Type B pancreatic cell (in vitro differentiated cells): Measurements from ENCODE around the gene POLR1D. TPM values are rescaled to one million over a fixed set of nuclear protein-coding genes. Genes with fewer than 3 reads are reported as not detected.

ENCODE experiments used
- DNase-seq: peaks from one replicate; pipeline ENCODE4 v3.0.0; 2021; ENCODE audit warnings: mixed read lengths; ENCODE audit not compliant: unreplicated experiment; ENCODE audit errors: extremely low spot score
- H3K27ac Mint-ChIP-seq: 2 replicates; pipeline ENCODE4 v1.8.0; 2021; ENCODE audit warnings: mild to moderate bottlenecking, mixed read lengths
- H3K27me3 Mint-ChIP-seq: 2 replicates; pipeline ENCODE4 v1.8.0; 2021; ENCODE audit warnings: mixed read lengths
- H3K36me3 Mint-ChIP-seq: 2 replicates; pipeline ENCODE4 v1.8.0; 2021; ENCODE audit warnings: mixed read lengths
- H3K4me1 Mint-ChIP-seq: one replicate; pipeline ENCODE4 v1.8.0; 2021; ENCODE audit warnings: mixed read lengths; ENCODE audit not compliant: unreplicated experiment
- H3K4me3 Mint-ChIP-seq: 2 replicates; pipeline ENCODE4 v1.8.0; 2021; ENCODE audit warnings: mild to moderate bottlenecking, mixed read lengths
- H3K9me3 Mint-ChIP-seq: 2 replicates; pipeline ENCODE4 v1.8.0; 2021; ENCODE audit warnings: mixed read lengths
- CTCF ChIP-seq: fragments of 200-600 bp; sonication (generic); conservative IDR thresholded peaks from 2 replicates; pipeline ENCODE4 v1.5.0; 2021; ENCODE audit warnings: antibody characterized with exemption, mild to moderate bottlenecking
- long read RNA-seq: library from polyadenylated mRNA; unstranded; transcript quantifications from one replicate; pipeline ENCODE4 v2.0.0, GENCODE V29; 2020
- total RNA-seq: library from RNA; stranded (reverse); gene quantifications from 2 replicates; pipeline ENCODE4 v1.2.1, GENCODE V29; 2021; ENCODE audit warnings: low replicate concordance

Gene POLR1D
- total RNA-seq: 118 and 155 TPM in 2 replicates
- long read RNA-seq, transcript POLR1D-206 (3 exons, 1,723 nt): minor isoform, 9 of 86 reads
- long read RNA-seq, transcript POLR1D-203 (3 exons, 2,036 nt): minor isoform, 34 of 86 reads
- long read RNA-seq, transcript POLR1D-201 (2 exons, 1,166 nt): major isoform, 36 of 86 reads
- long read RNA-seq, partial matches to known transcripts: 1 of 86 reads
- long read RNA-seq, other reads (novel, unspliced or antisense): 3 of 86 reads

- peak; percentile 81 for DNase-seq
- Mint-ChIP-seq H3K36me3 (peaks cover 39% of the 10 kb centered on the region), H3K27ac (peak within 1 kb of the TSS; percentile 98), H3K27me3 (no peaks in the 10 kb centered on the region), H3K4me3 (peak within 1 kb of the TSS; percentile 97), H3K4me1 (peaks cover 38% of the 10 kb centered on the region), H3K9me3 (no peaks in the 10 kb centered on the region)
- TF ChIP-seq CTCF: no peak
Measured at GRCh38 chr13:27621366-27622101, at the start of gene POLR1D. Gene POLR1D (plus strand): TSS chr13:27621892. CDS start chr13:27621984, 92 bp downstream.

GRCh38 chr13:27572234-27572901, 49.3 kb upstream of the POLR1D start:
- no peak for DNase-seq
- no peak overlapping the region for H3K27ac Mint-ChIP-seq
- peaks cover 10% of the 10 kb centered on the region for H3K4me1 Mint-ChIP-seq
- H3K4me3 Mint-ChIP-seq: no peak overlapping the region
- H3K27me3 Mint-ChIP-seq: no peaks in the 10 kb centered on the region
- no peaks in the 10 kb centered on the region for H3K9me3 Mint-ChIP-seq
- TF ChIP-seq CTCF: no peak
- H3K36me3 Mint-ChIP-seq: peaks cover 7% of the 10 kb centered on the region

- DNase-seq: no peak
- Mint-ChIP-seq H3K36me3 (peaks cover 7% of the 10 kb centered on the region), H3K9me3 (no peaks in the 10 kb centered on the region), H3K27ac (peak overlapping the region; percentile 64), H3K27me3 (no peaks in the 10 kb centered on the region), H3K4me3 (no peak overlapping the region), H3K4me1 (peaks cover 10% of the 10 kb centered on the region)
- TF ChIP-seq CTCF: no peak
Measured at GRCh38 chr13:27573265-27573664, 48.4 kb upstream of the POLR1D start.

- TF ChIP-seq CTCF: no peak
- no peaks in the 10 kb centered on the region for H3K27me3 Mint-ChIP-seq
- peaks cover 7% of the 10 kb centered on the region for H3K36me3 Mint-ChIP-seq
- peaks cover 10% of the 10 kb centered on the region for H3K4me1 Mint-ChIP-seq
- DNase-seq: no peak
- no peak overlapping the region for H3K4me3 Mint-ChIP-seq
- H3K27ac Mint-ChIP-seq: no peak overlapping the region
- H3K9me3 Mint-ChIP-seq: no peaks in the 10 kb centered on the region
Measured at GRCh38 chr13:27574661-27575060, 47.0 kb upstream of the POLR1D start.

GRCh38 chr13:27578121-27579030, 43.3 kb upstream of the POLR1D start:
- H3K4me1 Mint-ChIP-seq: peaks cover 4% of the 10 kb centered on the region
- DNase-seq: no peak
- TF ChIP-seq CTCF: no peak
- H3K4me3 Mint-ChIP-seq: no peak overlapping the region
- H3K27ac Mint-ChIP-seq: no peak overlapping the region
- H3K9me3 Mint-ChIP-seq: no peaks in the 10 kb centered on the region
- peaks cover 11% of the 10 kb centered on the region for H3K36me3 Mint-ChIP-seq
- no peaks in the 10 kb centered on the region for H3K27me3 Mint-ChIP-seq
